Measurements from ENCODE around the gene PI4KA. TPM values are rescaled to one million over a fixed set of nuclear protein-coding genes. Genes with fewer than 3 reads are reported as not detected.
"Not testable (repeated sequence)": the region's sequence is repeated elsewhere in the genome, so short reads cannot be mapped to it uniquely, and the experiment has no call there.

The PI4KA gene
- total RNA-seq, 4 donors from 2014 or later = 69.8 to 115 (median 82.3) TPM

- no peaks in the 10 kb centered on the region for H3K27me3 ChIP-seq
- H3K36me3 ChIP-seq = peaks cover 20 to 73% (median 65%) of the 10 kb centered on the region in 4 donors
- no peak overlapping the region for H3K27ac ChIP-seq (replicated peaks in 1 of 4)
- TF ChIP-seq EP300 (IDR thresholded peaks at IDR 0.05) (no peak), POLR2AphosphoS5 (IDR thresholded peaks at IDR 0.05) (no peak), POLR2A (IDR thresholded peaks at IDR 0.05; ENCODE audit: low read depth) (no peak)
- TF ChIP-seq, protein P1, sequence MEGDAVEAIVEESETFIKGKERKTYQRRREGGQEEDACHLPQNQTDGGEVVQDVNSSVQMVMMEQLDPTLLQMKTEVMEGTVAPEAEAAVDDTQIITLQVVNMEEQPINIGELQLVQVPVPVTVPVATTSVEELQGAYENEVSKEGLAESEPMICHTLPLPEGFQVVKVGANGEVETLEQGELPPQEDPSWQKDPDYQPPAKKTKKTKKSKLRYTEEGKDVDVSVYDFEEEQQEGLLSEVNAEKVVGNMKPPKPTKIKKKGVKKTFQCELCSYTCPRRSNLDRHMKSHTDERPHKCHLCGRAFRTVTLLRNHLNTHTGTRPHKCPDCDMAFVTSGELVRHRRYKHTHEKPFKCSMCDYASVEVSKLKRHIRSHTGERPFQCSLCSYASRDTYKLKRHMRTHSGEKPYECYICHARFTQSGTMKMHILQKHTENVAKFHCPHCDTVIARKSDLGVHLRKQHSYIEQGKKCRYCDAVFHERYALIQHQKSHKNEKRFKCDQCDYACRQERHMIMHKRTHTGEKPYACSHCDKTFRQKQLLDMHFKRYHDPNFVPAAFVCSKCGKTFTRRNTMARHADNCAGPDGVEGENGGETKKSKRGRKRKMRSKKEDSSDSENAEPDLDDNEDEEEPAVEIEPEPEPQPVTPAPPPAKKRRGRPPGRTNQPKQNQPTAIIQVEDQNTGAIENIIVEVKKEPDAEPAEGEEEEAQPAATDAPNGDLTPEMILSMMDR (IDR thresholded peaks at IDR 0.05) = no peak
- intact Hi-C loops (cut with DNase I) = no loop called here
- H3K9me3 ChIP-seq = no peaks in the 10 kb centered on the region
- H3K4me3 ChIP-seq = no peak overlapping the region
- no peak for DNase-seq (ENCODE audit: extremely low spot score)
- no peaks in the 10 kb centered on the region for H3K4me1 ChIP-seq
- 92% methylated on average over 13 of the region's 13 CpGs for WGBS
Observed at GRCh38 chr22:20721409-20722218, 137.0 kb downstream of the PI4KA start.

DNA sequence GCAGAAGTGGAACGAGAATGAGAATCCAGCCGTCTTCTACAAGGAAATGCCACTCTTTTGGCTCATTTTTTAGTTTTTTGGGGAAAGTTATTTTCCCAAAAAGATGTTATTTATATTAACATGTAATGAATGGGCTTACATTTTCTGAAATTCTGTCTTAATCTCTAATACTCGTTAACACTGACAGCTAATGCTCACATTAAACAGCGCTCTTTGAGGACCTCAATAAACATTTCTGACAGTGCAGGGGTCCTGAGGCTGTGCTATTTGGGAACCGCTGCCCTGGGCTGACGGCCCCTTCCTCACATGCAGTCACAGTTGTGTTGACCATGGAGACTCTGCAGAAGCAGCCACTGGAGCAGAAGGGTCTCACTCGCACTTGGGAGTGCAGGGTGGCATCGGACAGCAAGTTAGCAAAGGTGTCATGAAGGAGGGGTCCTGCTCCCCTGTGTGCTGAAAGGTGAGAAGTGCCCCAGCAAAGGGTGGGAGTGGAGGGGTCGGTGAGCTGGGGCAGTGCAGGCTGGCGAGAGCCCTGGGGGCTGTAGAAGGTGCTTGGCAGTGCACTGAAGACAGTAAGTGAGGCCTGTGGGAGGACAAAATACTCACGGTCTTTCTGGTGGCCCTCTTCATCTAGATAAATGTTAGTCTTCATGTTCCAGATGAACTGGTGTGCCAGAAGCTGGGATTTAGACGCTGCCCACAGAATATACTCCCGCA is 137.8 kb downstream of the PI4KA start:
- no peak for TF ChIP-seq POLR2AphosphoS5 (IDR thresholded peaks at IDR 0.05)
- TF ChIP-seq POLR2A (IDR thresholded peaks at IDR 0.05; ENCODE audit: low read depth) = no peak
- TF ChIP-seq, protein P1 (IDR thresholded peaks at IDR 0.05) = no peak
- TF ChIP-seq EP300 (IDR thresholded peaks at IDR 0.05) = no peak
- Histone ChIP-seq H3K9me3 (no peaks in the 10 kb centered on the region), H3K27ac (replicated peaks in 1 of 4) (no peak overlapping the region), H3K4me1 (no peaks in the 10 kb centered on the region), H3K36me3 (peaks cover 20 to 71% (median 64%) of the 10 kb centered on the region in 4 donors), H3K4me3 (no peak overlapping the region), H3K27me3 (no peaks in the 10 kb centered on the region)
- 92% methylated on average over 13 of the region's 13 CpGs for WGBS
- intact Hi-C loops (cut with DNase I) = no loop called here
- no peak for DNase-seq (ENCODE audit: extremely low spot score)

GRCh38 chr22:20718727-20719126 is 139.9 kb downstream of the PI4KA start:
- H3K36me3 ChIP-seq = peaks cover 21 to 70% (median 63%) of the 10 kb centered on the region in 4 donors
- H3K27ac ChIP-seq (replicated peaks in 1 of 4); H3K27me3 ChIP-seq; H3K4me3 ChIP-seq; H3K4me1 ChIP-seq; H3K9me3 ChIP-seq; intact Hi-C loops (cut with DNase I); DNase-seq (ENCODE audit: extremely low spot score): not testable (repeated sequence)
- WGBS = 96% methylated on average over 7 of the region's 13 CpGs

DNA sequence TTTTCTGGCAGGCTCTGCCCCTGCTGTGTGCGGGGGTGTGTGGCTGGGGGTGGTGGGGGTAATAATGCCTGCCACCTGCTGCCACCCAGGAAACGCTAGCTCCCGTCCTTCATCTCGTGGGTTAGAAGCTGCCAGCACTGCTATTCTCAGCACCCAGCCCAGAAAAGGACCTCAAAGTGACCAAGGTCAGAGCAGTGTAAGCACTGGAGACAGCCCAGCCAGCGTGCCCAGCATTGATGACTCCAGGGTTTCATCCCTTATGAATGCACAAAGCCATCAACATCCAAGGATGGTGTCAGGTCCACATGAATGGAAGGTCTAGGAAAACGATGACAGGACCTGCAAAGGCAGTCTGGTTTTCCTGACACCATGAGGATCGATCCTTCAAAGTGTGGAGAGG is 140.6 kb downstream of the PI4KA start:
- DNase-seq (ENCODE audit: extremely low spot score); H3K4me1 ChIP-seq; intact Hi-C loops (cut with DNase I); H3K4me3 ChIP-seq; H3K9me3 ChIP-seq; H3K27ac ChIP-seq (replicated peaks in 1 of 4); H3K27me3 ChIP-seq: not testable (repeated sequence)
- H3K36me3 ChIP-seq = peaks cover 21 to 78% (median 66%) of the 10 kb centered on the region in 4 donors
- 95% methylated on average over 3 of the region's 7 CpGs for WGBS

DNA sequence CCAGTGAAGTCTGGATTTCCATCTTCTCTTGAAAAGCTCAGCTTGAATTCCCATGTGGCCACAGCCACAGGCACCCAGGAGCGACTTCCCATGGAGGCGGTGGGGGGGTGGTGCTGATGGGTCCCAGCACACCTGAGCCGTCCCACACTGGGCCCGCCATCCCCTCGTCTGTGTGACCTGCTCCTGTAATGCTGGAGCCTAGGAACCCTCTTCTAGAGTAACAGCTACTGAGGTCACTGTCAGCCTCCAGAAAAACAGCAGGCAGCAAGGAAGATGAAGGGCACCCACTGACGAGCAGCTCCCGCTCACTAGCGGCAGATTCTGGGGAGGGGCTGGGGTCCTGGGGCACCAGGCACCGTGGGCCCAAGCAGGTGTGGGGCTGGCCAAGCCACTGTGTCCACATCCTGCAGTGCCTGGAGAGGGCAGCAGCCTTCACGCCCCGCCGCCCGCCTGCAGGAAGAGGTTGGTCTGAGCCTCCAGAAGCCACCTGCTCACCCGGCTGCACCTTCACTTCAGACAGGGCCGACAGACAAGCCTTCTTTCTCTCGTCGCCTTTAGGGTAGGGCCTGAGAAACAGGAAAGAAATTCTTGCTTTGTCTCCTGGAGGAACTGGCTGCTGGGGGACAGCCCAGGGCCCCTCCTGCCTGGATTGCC is 141.3 kb downstream of the PI4KA start:
- 87% methylated on average over 9 of the region's 17 CpGs for WGBS
- not testable (repeated sequence) for H3K4me3 ChIP-seq

GRCh38 chr22:20713116-20713515 is 145.5 kb downstream of the PI4KA start:
- H3K4me1 ChIP-seq; intact Hi-C loops (cut with DNase I); DNase-seq (ENCODE audit: extremely low spot score); H3K4me3 ChIP-seq; H3K27me3 ChIP-seq; H3K9me3 ChIP-seq; H3K27ac ChIP-seq (replicated peaks in 1 of 4): not testable (repeated sequence)
- no CpG with 5 or more reads among the region's 13 CpGs for WGBS
- peaks cover 26 to 82% (median 63%) of the 10 kb centered on the region in 4 donors for H3K36me3 ChIP-seq

More for the DNA sequence above, 141.3 kb downstream of the PI4KA start:
- DNase-seq (ENCODE audit: extremely low spot score); intact Hi-C loops (cut with DNase I); H3K27me3 ChIP-seq; H3K9me3 ChIP-seq; H3K27ac ChIP-seq (replicated peaks in 1 of 4); H3K4me1 ChIP-seq: not testable (repeated sequence)
- H3K36me3 ChIP-seq = peaks cover 21 to 78% (median 68%) of the 10 kb centered on the region in 4 donors

GRCh38 chr22:20709966-20710365 is 148.6 kb downstream of the PI4KA start:
- H3K9me3 ChIP-seq; DNase-seq (ENCODE audit: extremely low spot score); H3K27me3 ChIP-seq; H3K4me3 ChIP-seq; H3K4me1 ChIP-seq; H3K27ac ChIP-seq (replicated peaks in 1 of 4): not testable (repeated sequence)
- peaks cover 16 to 58% (median 41%) of the 10 kb centered on the region in 4 donors for H3K36me3 ChIP-seq
- 90% methylated on average over 2 of the region's 11 CpGs for WGBS
- intact Hi-C loops (cut with DNase I) = loop anchor here (10.0 kb wide), 1 partner anchor 295 kb away; no protein-coding TSS in a partner anchor

- peaks cover 16 to 40% (median 26%) of the 10 kb centered on the region in 4 donors for H3K36me3 ChIP-seq
- H3K4me1 ChIP-seq = peaks cover 9 to 12% (median 11%) of the 10 kb centered on the region in 4 donors
- H3K4me3 ChIP-seq; DNase-seq (ENCODE audit: extremely low spot score); H3K27ac ChIP-seq (replicated peaks in 1 of 4); H3K9me3 ChIP-seq; H3K27me3 ChIP-seq: not testable (repeated sequence)
- intact Hi-C loops (cut with DNase I) = loop anchor here (10.0 kb wide), 1 partner anchor 293 kb away; no protein-coding TSS in a partner anchor
- WGBS = 93% methylated on average over 6 of the region's 11 CpGs
Observed at GRCh38 chr22:20707549-20708118, 151.0 kb downstream of the PI4KA start.

Data from esophagus muscularis mucosa (tissue), 4 donors.